Cardiac fibroblast (primary cell): Measurements from ENCODE around the gene TP73.
A peak's percentile ranks its signal among the peaks of the same experiment; 100 is the strongest.

Experiments used
- DNase-seq, 2 donors: peaks; one replicate each; pipeline versions ENCODE4 v3.0.0 to v3.0.0-alpha.2; 2010; ENCODE audit warnings: low read depth in 2 of 2
- H3K4me3 ChIP-seq, 2 donors: replicated peaks in 1 of 2; 1 replicate in 1 of 2; 2 replicates in 1 of 2; pipeline ENCODE4 v1.5.1; 2011; ENCODE audit warnings: low read depth in 2 of 2, low read length in 2 of 2, mild to moderate bottlenecking in 2 of 2, moderate library complexity in 1 of 2
- TF ChIP-seq, protein P1 (sequence below): IDR thresholded peaks from one replicate; pipeline ENCODE4 v1.5.1; 2011; ENCODE audit warnings: low read depth, mild to moderate bottlenecking, low read length, inconsistent platforms

Gene TP73

DNA sequence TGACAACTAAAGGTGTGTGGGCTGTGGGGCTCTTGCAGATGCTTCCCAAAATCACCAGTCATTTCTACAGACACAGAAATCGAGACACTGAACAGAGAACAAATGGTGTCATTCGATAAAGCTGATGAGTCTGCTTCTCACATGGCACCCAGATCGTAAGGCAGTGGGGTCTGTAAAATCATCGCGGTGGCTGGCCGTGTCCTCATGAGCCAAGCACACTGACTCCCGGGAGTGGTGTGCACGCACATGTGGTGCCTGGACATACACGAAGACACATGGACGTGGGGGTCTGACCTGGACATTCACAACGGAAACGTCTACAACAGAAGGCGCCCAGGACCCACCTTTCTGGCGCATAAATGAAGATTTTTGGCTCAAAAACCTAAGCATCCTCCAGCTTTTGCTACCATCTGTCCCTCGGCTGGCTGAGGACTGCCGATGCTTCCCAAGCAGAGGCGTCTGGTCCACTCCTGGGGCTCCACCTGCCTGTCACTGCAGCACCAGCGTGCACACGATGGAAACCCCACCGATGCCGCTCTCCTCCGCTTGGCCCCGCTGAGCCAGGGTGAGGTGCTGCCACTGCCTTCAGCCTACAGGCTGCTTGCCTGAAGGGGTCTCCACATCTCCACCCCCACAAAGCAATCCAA, 127.1 kb downstream of the TP73 start:
- no peak overlapping the region for H3K4me3 ChIP-seq
- TF ChIP-seq, protein P1, sequence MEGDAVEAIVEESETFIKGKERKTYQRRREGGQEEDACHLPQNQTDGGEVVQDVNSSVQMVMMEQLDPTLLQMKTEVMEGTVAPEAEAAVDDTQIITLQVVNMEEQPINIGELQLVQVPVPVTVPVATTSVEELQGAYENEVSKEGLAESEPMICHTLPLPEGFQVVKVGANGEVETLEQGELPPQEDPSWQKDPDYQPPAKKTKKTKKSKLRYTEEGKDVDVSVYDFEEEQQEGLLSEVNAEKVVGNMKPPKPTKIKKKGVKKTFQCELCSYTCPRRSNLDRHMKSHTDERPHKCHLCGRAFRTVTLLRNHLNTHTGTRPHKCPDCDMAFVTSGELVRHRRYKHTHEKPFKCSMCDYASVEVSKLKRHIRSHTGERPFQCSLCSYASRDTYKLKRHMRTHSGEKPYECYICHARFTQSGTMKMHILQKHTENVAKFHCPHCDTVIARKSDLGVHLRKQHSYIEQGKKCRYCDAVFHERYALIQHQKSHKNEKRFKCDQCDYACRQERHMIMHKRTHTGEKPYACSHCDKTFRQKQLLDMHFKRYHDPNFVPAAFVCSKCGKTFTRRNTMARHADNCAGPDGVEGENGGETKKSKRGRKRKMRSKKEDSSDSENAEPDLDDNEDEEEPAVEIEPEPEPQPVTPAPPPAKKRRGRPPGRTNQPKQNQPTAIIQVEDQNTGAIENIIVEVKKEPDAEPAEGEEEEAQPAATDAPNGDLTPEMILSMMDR, result no peak
- DNase-seq, result no peak

- H3K4me3 ChIP-seq, result no peak overlapping the region
- TF ChIP-seq, protein P1, result no peak
- no peak for DNase-seq
Measured at GRCh38 chr1:3779912-3780416, 127.6 kb downstream of the TP73 start.

GRCh38 chr1:3780901-3781300, 128.6 kb downstream of the TP73 start:
- TF ChIP-seq, protein P1, result no peak
- H3K4me3 ChIP-seq, result no peak overlapping the region
- no peak for DNase-seq

- DNase-seq, result no peak
- H3K4me3 ChIP-seq, result no peak overlapping the region
- TF ChIP-seq, protein P1, result no peak
Measured at GRCh38 chr1:3783651-3784474, 131.5 kb downstream of the TP73 start.

DNA sequence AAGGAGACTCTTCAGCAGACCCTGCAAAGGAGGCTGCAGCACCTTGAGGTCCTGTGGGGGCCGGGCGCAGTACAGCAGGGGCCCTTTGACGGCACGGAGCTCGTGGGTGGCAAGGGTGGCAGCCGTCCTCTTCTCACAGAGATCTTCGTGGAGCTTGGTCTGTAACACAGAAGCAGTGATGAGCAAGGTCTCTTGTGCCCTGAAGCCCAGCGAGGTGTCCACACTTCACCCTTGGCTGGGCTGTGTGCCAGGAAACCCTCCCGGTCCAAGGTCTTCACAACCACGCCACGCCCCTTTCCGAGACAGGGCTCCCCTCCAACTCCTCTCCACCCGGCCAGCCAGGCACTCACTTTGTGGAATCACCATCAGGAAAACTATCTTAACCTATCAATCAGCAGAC, 132.7 kb downstream of the TP73 start:
- H3K4me3 ChIP-seq, result no peak overlapping the region
- TF ChIP-seq, protein P1, result no peak
- no peak for DNase-seq

- TF ChIP-seq, protein P1, result peak; percentile 10
- no peak for DNase-seq
- no peak overlapping the region for H3K4me3 ChIP-seq
Measured at GRCh38 chr1:3785456-3786157, 133.3 kb downstream of the TP73 start.
